Embryonic facial prominence (tissue), 1 donor: ENCODE results near the gene PMFBP1.
"Not testable (repeated sequence)": the region's sequence is repeated elsewhere in the genome, so short reads cannot be mapped to it uniquely, and the experiment has no call there.

ENCODE experiments used
- DNase-seq: peaks from one replicate; pipeline ENCODE4 v3.0.0-alpha.2; 2016; ENCODE audit errors: extremely low spot score

The PMFBP1 gene

GRCh38 chr16:72105978-72106377, 66.0 kb downstream of the PMFBP1 start:
- no peak for DNase-seq

- no peak for DNase-seq
These were observed 67.0 kb downstream of the PMFBP1 start for GRCh38 chr16:72104905-72105304.

- DNase-seq: no peak
These were observed 70.8 kb downstream of the PMFBP1 start for GRCh38 chr16:72101195-72101594.

- peak; percentile 9 for DNase-seq
These were observed 72.6 kb downstream of the PMFBP1 start for GRCh38 chr16:72099377-72099818.

- no peak for DNase-seq
These were observed 73.0 kb downstream of the PMFBP1 start for GRCh38 chr16:72098936-72099335.

GRCh38 chr16:72094266-72094610, 77.7 kb downstream of the PMFBP1 start:
- no peak for DNase-seq

- DNase-seq: peak; percentile 99
These were observed 78.3 kb downstream of the PMFBP1 start, which contains the start of the genes DHX38 and TXNL4B for GRCh38 chr16:72093448-72094265. DHX38 (plus strand) TSS chr16:72093847; CDS start chr16:72096158, 2,311 bp downstream. TXNL4B (minus strand) TSS chr16:72093620; CDS start chr16:72090749, 2,871 bp downstream.

- no peak for DNase-seq
These were observed 79.0 kb downstream of the PMFBP1 start for GRCh38 chr16:72092832-72093447.

GRCh38 chr16:72091217-72091616, 80.7 kb downstream of the PMFBP1 start:
- no peak for DNase-seq

GRCh38 chr16:72085002-72085401, 87.0 kb downstream of the PMFBP1 start:
- DNase-seq: no peak

GRCh38 chr16:72084445-72084844, 87.5 kb downstream of the PMFBP1 start:
- no peak for DNase-seq

- no peak for DNase-seq
These were observed 88.1 kb downstream of the PMFBP1 start for GRCh38 chr16:72083778-72084404.

GRCh38 chr16:72076991-72077706, 94.8 kb downstream of the PMFBP1 start:
- DNase-seq: not testable (repeated sequence)

- DNase-seq: not testable (repeated sequence)
These were observed 96.9 kb downstream of the PMFBP1 start for GRCh38 chr16:72075067-72075466.

GRCh38 chr16:72073560-72074230, 98.3 kb downstream of the PMFBP1 start:
- no peak for DNase-seq

GRCh38 chr16:72072514-72073342, 99.2 kb downstream of the PMFBP1 start:
- DNase-seq: no peak
